NCI-H524 (cell line): ENCODE results near the gene GIPC3.
A peak's percentile ranks its signal among the peaks of the same experiment; 100 is the strongest.
"Not testable (repeated sequence)": the region's sequence is repeated elsewhere in the genome, so short reads cannot be mapped to it uniquely, and the experiment has no call there.

ENCODE experiments used
- DNase-seq, 2 experiments: peaks; one replicate each; lab custom pipeline; 2025; lab: John Stamatoyannopoulos, UW

GIPC3 gene

DNA sequence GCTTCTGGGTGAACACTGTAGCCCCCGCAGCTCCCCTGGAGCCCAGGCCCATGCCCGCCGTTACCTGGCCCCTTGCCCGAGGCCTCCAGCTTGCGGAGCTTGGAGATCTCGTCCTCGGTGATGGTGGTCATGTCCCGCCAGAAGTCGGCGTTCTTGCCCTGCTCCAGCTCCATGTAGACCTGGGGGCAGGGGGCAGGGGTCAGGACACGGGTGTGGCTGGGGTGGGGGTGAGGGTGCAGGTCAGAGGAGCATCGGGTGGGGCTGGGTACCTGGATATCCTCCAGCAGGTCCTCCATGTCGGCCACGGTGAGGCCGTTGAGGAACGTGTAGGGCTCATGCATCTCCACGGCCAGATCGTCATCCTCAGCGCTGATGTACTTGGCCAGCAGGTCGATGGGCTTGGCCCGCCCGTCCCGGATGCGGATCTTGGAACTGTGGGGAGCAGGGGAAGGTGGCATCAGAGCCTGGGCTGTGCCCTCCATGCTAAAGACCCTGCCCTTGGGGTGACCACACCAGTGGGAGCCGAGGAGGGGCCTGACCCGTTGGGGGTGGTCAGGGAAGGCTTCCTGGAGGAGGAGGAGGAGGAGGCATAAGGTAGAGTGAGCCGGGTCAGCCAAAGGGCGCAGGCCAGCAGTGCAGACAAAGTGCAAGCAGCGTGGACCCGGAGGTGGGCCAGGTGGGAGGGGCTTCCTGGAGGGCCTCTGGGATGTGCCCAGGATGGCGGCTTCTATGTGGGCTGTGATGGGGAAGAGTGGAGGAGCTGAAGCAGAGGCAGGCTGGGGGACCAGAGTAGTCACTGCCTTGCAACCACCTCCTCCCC, 33.7 kb downstream of the GIPC3 start:
- no peak for DNase-seq

DNA sequence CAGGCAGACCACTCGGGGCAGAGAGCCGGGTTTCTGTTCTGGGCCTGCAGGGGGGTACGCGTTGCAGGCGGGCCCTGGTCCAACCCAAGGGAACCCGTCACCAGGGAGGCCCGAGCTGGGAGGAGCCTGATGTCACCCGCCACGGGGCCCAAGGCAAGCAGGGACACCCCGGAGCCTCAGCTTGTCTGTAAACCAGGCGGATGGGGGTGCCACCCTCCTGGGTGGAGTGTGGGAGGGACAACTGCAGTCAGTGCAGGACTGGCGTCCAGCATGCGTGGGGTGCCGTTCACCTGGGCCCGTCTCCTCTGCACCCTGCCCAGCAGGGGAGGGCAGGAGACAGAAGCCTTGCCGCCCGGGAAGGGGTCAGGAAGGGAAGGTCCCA, 34.3 kb downstream of the GIPC3 start:
- no peak for DNase-seq

DNA sequence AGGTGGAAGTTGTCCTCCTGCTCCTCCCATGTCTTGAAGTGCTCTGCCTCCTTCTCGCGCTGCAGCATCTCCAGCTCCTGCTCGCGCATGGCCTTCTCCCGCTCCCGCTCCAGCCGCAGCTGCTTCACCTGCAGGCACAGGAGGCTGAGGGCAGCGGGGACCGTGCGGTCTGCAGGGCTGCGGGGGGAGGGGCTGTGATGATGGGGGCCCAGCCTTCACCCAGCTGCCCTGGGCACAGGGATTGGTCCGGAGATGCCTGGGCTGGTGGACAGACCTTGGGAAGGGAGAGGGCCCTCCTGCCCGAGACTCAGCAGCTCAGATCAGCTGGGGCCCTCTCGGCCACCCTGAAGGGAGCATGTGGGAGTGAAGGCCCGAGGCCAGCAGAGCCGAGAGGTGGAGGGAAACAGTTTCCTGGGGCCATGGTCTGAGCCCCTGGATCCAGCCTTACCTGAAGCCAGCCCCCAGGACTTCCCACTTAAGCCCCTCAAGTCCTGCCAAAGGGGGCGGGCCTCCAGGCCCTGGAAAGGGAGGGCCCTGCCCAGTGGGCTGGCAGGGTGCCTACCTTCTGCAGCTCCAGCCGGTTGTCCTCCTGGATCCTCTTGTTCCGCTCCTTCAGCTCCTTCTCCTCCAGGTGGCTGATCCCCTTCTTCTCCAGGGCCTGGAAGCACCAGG, 35.0 kb downstream of the GIPC3 start:
- DNase-seq = no peak

DNA sequence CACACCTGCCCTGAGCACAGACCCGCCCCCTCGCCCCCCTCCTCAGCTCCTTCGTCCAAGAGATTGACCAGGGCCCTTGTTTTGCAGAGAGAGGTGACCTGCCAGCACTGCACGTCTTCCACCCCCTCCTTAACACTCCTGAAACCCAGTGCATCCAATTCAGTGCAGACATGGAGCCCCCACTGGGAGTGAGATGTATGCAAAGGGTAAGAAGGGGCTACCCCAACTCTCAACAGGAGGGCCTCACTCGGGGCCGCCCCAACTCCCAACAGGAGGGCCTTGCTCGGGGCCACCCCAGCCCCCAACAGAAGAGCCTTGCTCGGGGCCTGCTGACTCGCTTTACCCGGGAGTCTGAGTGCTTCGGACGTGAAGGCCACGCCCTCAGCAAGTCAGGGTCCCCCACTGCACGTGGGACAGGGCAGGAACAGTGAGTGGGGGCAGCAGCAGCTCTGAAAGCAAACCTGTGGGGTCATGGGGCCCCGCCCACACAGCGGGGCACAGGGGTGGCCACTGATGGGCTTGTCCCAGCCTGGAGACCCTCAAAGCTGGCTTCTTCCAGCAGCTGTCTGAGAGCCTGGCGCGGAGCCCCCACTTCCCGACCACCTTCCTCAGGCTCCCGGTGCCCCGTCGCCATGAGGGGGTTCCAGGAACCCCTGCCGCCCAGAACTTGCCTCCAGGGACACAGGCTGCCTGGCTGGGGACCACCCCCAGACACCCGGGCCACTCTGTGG, 35.7 kb downstream of the GIPC3 start:
- DNase-seq = no peak

DNA sequence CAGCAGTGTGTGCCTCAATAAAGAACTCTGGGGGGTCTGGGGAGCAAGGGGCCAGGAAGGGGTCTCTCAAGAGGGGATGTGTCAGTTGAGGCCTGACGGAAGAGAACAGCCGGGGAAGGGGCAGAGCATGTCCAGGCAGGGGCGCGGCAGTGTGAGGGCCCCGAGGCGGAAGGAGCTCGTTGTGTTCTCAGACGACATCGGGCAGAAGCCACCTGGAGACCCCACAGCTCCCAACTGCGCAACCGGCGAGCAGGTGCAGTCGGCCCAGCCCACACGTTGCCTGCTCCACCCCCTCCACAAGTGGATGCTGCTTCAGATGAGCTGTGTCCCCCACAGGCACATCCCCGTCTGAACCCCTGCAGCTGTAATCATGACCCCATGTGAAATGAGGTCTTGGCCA, 36.4 kb downstream of the GIPC3 start:
- no peak for DNase-seq

DNA sequence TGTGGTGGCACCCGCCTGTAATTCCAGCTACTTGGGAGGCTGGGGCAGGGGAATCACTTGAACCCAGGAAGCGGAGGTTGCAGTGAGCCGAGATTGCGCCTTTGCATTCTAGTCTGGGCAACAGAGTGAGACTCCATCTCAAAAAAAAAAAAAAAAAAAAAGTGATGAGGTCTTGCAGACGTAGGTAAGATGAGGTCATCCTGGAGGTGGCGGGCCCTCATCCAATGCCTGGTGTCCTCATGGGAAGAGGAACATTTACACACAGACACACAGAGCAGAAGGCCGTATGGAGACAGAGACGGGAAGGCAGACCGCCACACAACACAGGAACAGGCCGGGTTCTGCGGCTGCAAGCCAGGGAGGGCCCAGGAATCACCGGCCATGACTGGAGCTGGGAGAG, 36.9 kb downstream of the GIPC3 start:
- no peak for DNase-seq

DNA sequence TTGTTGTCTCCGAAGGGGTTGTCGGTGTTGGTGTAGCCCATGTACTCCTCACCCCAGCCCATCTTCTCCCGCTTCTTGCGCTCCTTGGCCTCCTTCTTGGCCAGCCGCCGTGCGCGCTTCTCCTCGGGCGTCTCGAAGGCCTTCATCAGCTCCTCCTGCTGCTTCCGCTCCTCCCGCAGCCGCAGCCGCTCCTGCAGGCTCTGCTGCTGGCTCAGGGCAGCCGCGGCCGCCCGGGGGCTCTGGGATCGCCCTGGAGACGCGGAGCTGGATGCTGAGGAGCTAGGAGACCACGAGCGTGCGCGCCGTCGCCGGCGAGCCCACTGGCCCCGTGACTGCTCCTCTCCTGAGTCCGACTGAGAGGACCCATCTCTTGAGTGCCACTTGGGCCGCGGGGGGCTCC, 38.4 kb downstream of the GIPC3 start:
- DNase-seq = no peak

DNA sequence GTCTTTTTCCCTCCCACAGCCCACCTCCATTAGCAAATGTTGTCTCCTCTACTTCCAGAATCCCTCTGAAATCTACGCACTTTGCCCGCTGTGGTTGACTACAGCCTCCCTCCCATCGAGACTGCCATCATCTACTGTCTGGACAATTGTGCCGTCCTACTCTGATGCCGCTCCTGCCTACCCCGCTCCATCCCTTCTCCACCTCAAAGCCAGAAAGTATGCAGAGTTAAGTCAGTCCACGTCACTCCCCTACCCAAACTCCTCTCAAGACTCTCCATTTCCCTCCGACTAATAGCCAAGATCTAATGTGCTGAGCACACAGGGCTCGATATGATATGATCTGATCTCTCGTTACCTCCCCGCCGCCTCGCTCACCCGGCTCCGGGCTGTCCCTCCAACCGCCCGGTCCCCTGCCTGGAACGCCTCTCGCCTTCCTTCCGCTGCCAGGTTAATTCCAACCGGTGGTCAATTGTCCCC, 40.8 kb downstream of the GIPC3 start:
- DNase-seq = no peak

DNA sequence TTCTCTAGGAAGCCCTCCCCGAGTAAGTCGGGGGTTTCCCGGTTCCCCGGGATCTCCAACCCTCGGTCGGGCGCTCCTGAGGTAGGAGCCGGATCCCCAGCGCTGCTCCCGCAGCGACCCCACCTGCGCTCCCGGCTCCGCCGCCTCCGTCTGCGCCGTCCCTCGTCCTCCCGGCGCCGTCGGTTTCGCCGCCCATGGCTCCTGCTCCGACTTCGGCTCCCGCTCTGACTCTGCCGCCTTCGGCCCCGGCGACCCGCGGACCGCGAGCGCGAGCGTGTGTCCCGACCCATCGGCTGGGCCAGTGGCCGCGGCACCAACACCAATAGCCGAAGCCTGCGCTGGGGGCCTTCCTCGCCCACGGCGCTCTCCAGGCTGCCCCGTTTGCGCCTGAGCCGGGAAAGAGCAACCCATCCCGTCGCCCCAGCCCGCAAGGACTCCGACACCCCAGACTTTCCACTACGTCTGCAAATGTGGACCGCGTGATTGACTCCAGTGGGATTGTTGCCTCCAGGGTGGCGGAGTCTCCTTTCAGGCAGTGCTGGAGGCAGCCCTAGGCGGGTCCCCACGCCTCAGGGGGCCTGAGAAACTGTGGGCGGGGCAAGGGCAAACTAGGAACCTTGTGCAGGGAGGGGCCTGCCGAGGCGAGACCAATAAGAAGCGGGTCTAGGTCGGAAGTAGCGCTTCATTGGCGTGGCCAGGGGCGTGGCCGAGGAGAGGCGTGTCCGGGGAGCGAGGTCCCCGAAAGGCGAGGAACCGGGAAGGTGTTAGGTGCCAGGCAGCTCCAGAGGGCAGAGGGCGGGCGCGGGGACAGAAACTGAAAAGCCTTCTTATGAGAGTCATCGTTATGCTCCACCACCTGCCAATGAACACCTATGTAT, 41.4 kb downstream of the GIPC3 start, which contains the start of gene CACTIN:
CACTIN (minus strand) TSS at position 318 of the 878 bp plus-strand sequence; CDS start at position 290, 28 bp downstream.
- peak; percentile 99 for DNase-seq

DNA sequence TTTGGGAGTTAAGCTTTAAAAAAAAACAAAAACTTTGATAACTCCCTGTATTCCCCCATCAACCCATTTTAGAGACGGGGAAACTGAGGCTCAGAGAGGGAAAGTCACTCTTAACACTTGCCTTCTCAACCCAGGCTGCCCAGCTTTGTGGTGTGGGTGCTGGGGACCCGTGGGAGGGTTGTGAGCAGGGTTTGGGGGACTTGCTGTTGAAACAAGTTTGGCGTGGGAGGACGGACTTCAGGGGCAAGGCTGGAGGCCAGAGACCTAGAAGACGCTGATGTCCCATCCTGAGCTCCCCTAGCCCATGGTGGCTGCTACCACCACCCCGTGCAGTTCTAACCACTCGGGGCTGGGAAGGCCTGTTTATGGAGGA, 42.1 kb downstream of the GIPC3 start:
- DNase-seq = no peak

DNA sequence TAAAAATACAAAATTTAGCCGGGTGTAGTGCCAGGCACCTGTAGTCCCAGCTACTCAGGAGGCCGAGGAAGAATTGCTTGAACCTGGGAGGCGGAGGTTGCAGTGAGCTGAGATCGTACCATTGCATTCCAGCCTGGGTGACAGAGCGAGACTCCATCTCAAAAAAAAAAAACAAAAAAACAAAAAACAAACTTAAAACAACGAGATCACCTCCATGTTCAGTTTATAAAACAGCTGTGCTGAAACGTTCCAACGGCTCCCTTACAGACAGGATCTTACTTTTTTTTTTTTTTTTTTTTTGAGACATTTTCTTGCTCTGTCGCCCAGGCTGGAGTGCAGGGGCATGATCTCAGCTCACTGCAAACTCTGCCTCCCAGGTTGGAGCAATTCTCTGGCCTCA, 43.5 kb downstream of the GIPC3 start:
- not testable (repeated sequence) for DNase-seq

DNA sequence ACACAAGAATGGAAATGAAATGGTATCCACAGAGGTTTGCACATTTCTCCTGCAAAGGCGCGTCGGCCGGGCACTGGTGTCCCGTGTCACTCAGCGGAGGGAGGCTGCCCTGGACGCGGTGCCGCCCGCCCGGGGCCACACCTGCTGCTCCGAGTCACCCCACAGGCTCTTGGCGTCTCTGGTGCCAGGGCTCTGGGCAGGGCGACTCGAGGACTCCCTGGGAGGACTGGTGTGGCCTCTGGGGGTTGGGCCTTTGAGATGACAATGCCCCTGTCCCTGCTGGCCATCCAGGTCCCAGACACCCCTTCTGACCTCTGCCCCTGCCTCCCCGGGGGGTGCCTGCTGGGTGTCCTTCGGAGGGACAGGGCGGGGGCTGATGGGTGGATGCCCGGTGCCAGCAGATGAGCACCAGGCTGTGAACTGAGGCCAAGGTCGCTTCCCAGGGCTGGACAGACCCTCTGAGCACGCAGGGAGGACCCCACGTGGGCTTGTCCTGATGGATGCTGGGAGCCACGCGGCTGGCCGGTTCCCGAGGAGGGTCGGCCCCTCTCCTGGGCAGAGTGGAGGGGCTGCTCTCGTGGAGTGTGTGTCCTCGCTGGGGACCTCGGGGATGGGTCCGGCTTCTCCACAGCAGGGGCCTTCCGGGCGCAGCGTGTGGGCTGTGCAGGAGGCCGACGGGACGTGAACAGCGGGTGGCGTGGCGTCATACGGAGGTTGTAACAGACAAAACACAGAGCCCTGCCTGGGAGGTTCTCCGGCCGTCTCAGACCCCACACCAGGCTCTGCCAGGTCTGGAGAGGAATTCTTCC, 46.0 kb downstream of the GIPC3 start:
- DNase-seq = no peak

DNA sequence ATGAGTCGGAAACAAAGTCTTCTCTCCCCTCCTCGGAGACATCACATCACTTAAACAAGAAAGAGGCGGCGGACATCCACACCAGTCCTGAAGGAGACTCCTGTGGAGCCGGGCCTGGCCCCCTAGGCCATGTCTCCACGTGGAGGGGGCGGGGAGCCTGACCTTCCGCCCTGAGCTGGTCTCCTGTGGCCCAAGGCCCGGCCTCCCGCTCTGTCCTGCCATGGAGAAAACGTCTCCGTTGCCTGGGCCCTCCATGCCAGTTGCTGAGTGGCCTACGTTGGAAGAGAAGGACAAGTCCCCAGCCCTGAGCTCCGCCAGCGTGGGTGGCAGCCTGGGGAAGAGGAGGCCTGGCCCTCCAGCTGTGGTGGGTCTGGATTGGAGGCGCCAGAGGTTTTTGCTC, 46.8 kb downstream of the GIPC3 start:
- DNase-seq = no peak

DNA sequence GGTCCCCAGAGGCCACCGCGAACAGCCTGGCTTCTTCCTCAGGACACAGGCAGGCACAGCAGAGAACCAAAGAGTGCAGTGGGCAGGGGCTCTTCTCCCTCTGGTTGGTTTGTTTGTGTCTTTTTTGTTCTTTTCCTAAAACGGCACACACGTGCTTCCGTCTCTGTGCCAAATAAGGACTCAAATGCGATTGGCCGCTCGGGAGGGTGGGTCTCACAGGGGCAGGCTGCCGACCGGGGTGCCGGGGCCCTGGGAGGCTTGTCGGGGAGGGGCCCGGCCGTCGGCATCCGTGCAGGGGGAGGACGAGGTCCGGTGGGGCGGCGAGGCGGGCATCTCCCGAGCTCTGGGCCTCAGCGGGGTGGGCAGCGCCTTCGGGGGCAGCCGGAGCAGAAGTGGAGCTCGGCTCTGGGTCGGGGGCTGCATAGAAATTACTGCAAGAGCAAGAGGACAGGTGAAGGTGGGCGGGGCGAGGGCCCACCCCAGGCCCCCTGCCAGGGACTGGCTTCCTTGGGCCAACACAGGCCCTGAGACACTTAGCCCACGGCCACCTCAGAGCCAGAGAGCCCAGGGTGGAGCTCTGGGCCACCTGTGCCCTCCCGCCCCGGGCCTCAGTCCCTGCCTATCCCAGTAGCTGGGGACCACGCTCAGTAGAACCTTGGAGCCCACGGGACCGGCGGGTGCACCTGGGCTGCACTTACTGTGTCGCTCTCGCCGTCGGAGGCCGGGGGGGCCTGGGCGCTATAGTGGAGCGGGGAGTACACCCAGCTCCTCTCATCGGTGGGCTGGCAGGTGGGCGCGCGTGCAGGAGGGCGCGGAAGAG, 47.7 kb downstream of the GIPC3 start:
- DNase-seq = no peak

DNA sequence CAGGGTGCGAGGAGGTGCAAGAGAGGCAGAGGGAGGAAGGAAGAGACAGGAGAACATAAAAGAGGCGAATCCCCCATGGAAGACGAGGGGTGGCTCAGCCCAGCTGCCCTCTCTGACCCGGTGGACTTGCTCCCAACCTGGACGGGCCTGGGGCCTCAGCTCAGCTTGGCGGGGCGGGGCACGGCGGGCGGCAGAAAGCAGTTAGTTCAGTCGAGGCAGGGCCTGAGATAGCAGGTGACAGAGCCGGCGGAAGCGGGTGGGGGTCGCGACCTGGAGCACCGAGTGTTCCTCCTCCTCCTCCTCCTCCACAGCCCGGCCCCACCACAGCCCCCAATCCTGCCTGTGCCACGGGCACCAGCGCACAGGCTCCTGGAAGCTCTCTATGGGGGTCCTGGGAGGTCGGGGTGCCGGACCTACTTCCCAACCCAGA, 48.3 kb downstream of the GIPC3 start:
- DNase-seq = no peak

DNA sequence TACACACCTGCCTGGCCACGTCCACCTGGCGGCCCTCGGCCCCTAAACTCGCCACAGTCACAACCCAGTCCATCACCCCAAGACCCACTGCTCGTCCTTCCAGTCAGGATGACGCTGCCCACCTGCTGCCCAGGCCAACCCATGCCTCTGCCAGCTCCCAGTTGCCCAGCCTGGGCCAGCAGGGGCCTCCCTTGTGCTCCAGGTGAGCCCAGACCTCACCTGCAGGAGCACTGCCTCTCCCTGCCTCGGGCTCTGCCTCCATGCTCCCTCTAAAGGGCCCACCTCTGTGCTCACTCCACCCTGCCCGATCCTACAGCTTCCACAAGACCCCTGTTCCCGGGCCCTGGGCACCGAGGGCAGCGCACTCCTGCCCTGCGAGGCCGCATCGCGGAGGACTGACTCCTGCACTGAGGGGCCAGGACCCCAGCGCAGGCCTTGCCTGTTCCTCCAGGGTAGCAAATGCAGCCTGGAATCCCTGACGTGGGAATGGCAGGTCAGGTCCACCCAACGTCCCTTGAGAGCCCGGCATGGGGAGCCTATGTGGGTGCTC, 49.3 kb downstream of the GIPC3 start:
- DNase-seq = no peak

DNA sequence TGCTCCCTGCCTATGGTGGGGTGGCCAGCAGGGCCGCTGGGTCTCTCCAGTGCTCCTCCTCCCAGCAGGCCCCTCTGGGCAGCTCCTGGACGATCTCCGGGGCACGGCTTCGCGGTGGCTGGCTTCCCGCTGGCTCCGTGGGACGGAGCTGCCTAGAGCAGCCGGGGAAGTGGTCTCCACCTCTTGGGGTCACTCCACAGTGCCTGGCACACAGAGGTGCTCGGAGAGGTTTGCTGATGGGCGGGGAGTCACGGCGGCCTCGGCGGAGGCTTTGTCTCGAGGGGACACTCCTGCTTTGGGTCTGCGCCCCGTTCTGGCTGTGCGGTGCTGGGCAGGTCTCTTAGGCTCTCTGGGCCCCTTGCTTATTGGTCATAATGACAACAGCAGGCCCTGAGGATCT, 51.2 kb downstream of the GIPC3 start:
- no peak for DNase-seq

DNA sequence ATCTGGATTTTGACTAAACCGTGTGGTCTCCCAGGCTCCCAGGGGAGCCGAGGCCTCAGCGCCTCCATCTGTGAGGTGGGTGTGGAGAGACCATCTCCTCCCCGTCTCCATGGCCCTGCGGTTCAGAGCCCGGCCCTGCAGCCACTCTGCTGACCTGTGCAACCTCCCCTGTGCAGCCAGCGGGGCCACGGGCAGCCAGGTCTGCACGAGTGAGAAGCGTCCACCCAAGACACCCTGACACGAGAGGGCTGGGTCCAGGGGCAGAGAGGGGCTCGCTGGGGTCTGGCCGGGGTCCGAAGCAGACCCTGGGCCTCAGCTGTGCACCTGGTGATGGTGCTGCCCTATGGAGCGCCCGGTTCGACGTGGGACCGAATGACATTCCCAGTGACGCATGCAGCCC, 51.7 kb downstream of the GIPC3 start:
- DNase-seq = no peak

DNA sequence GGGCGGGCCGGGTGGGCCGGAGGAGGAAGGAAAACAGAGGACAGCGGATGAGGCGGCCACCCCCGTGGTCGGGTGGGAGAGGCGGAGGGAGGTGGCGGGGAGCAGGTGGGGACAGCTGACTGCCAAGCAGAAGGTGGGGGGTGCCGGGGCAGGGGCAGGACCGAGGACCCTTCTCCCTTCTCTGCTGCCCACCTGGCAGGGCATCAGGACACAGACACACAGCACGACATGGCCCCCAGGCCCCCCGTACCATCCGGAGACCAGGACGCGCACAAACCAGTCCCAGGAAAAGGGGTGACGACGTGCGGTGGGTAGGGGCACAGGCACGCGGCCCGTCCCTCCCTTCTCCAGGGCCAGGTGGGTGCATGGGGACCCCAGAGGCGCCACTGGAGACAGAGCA, 52.3 kb downstream of the GIPC3 start:
- no peak for DNase-seq
